ENCODE data around the gene PAGE4. TPM values are rescaled to one million over a fixed set of nuclear protein-coding genes. Genes with fewer than 3 reads are reported as not detected.

Gene PAGE4
- polyA plus RNA-seq (ENCODE audit: insufficient read length in 4 of 4), result 1 to 10 TPM in 2 of 4 donors, under 1 TPM in 1, not detected in 1; 0.75 to 1.5 (median 1.4) TPM

- no peak for DNase-seq (ENCODE audit: low read depth in 4 of 4, low spot score in 2 of 4)
Observed at GRCh38 chrX:49829016-49829415, at the start of gene PAGE4. PAGE4 (plus strand) TSS chrX:49829303; CDS start chrX:49830429, 1,126 bp downstream.

GRCh38 chrX:49784747-49785280, 44.3 kb upstream of the PAGE4 start:
- no peak for DNase-seq (ENCODE audit: low read depth in 4 of 4, low spot score in 2 of 4)

GRCh38 chrX:49792376-49792775, 36.7 kb upstream of the PAGE4 start:
- DNase-seq (ENCODE audit: low read depth in 4 of 4, low spot score in 2 of 4), result no peak

- DNase-seq (ENCODE audit: low read depth in 4 of 4, low spot score in 2 of 4), result no peak
Observed at GRCh38 chrX:49793686-49794085, 35.4 kb upstream of the PAGE4 start.

- DNase-seq (ENCODE audit: low read depth in 4 of 4, low spot score in 2 of 4), result no peak
Observed at GRCh38 chrX:49799828-49800227, 29.3 kb upstream of the PAGE4 start.

GRCh38 chrX:49809891-49810632, 19.0 kb upstream of the PAGE4 start:
- no peak for DNase-seq (ENCODE audit: low read depth in 4 of 4, low spot score in 2 of 4)

GRCh38 chrX:49812177-49812576, 16.9 kb upstream of the PAGE4 start:
- DNase-seq (ENCODE audit: low read depth in 4 of 4, low spot score in 2 of 4), result no peak

GRCh38 chrX:49816435-49816834, 12.7 kb upstream of the PAGE4 start:
- DNase-seq (ENCODE audit: low read depth in 4 of 4, low spot score in 2 of 4), result no peak

- peak in 1 of 4 donors; percentile 9 for DNase-seq (ENCODE audit: low read depth in 4 of 4, low spot score in 2 of 4)
Observed at GRCh38 chrX:49838374-49838773, 9.3 kb downstream of the PAGE4 start.

- peak in 2 of 4 donors; percentile 42 to 60 for DNase-seq (ENCODE audit: low read depth in 4 of 4, low spot score in 2 of 4)
Observed at GRCh38 chrX:49840679-49841078, 11.6 kb downstream of the PAGE4 start.

GRCh38 chrX:49842621-49843020, 13.5 kb downstream of the PAGE4 start:
- no peak for DNase-seq (ENCODE audit: low read depth in 4 of 4, low spot score in 2 of 4)

GRCh38 chrX:49844611-49845010, 15.5 kb downstream of the PAGE4 start:
- no peak for DNase-seq (ENCODE audit: low read depth in 4 of 4, low spot score in 2 of 4)

GRCh38 chrX:49845701-49846403, 16.7 kb downstream of the PAGE4 start:
- DNase-seq (ENCODE audit: low read depth in 4 of 4, low spot score in 2 of 4), result peak in 1 of 4 donors; percentile 9

GRCh38 chrX:49846522-49846921, 17.4 kb downstream of the PAGE4 start:
- DNase-seq (ENCODE audit: low read depth in 4 of 4, low spot score in 2 of 4), result peak in 1 of 4 donors; percentile 13

- no peak for DNase-seq (ENCODE audit: low read depth in 4 of 4, low spot score in 2 of 4)
Observed at GRCh38 chrX:49848275-49848674, 19.2 kb downstream of the PAGE4 start.

GRCh38 chrX:49850028-49850427, 20.9 kb downstream of the PAGE4 start:
- DNase-seq (ENCODE audit: low read depth in 4 of 4, low spot score in 2 of 4), result no peak

GRCh38 chrX:49853661-49854060, 24.6 kb downstream of the PAGE4 start:
- no peak for DNase-seq (ENCODE audit: low read depth in 4 of 4, low spot score in 2 of 4)

GRCh38 chrX:49856819-49857218, 27.7 kb downstream of the PAGE4 start:
- no peak for DNase-seq (ENCODE audit: low read depth in 4 of 4, low spot score in 2 of 4)

GRCh38 chrX:49858341-49858740, 29.2 kb downstream of the PAGE4 start:
- no peak for DNase-seq (ENCODE audit: low read depth in 4 of 4, low spot score in 2 of 4)

GRCh38 chrX:49859491-49859890, 30.4 kb downstream of the PAGE4 start:
- DNase-seq (ENCODE audit: low read depth in 4 of 4, low spot score in 2 of 4), result no peak

GRCh38 chrX:49860867-49861535, 31.9 kb downstream of the PAGE4 start:
- DNase-seq (ENCODE audit: low read depth in 4 of 4, low spot score in 2 of 4), result no peak
